Measurements from ENCODE around the gene SRSF11. TPM values are rescaled to one million over a fixed set of nuclear protein-coding genes. Genes with fewer than 3 reads are reported as not detected.

SRSF11 gene
- total RNA-seq, 1 donor from 2014 or later: 73.2 TPM

DNA sequence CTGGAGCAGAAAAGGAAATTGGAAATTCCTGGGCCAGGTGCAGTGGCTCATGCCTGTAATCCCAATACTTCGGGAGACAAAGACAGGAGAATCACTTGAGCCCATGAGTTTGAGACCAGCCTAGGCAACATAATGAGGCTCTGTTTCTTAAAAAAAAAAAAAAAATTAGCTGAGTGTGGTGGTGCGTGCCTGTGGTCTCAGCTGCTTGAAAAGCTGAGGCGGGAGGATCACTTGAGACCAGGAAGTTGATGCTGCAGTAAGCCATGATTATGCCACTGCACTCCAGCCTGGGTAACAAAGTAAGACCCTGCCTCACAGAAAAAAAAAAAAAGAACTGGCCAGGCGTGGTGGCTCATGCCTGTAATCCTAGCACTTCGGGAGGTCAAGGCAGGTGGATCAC, 56.7 kb downstream of the SRSF11 start:
- DNase-seq (ENCODE audit: low read depth): no peak
- H3K4me3 ChIP-seq (ENCODE audit: low read depth, low read length): no peak overlapping the region
- TF ChIP-seq, protein P1, sequence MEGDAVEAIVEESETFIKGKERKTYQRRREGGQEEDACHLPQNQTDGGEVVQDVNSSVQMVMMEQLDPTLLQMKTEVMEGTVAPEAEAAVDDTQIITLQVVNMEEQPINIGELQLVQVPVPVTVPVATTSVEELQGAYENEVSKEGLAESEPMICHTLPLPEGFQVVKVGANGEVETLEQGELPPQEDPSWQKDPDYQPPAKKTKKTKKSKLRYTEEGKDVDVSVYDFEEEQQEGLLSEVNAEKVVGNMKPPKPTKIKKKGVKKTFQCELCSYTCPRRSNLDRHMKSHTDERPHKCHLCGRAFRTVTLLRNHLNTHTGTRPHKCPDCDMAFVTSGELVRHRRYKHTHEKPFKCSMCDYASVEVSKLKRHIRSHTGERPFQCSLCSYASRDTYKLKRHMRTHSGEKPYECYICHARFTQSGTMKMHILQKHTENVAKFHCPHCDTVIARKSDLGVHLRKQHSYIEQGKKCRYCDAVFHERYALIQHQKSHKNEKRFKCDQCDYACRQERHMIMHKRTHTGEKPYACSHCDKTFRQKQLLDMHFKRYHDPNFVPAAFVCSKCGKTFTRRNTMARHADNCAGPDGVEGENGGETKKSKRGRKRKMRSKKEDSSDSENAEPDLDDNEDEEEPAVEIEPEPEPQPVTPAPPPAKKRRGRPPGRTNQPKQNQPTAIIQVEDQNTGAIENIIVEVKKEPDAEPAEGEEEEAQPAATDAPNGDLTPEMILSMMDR (conservative IDR thresholded peaks at IDR 0.05; ENCODE audit: low read depth, low read length): no peak

DNA sequence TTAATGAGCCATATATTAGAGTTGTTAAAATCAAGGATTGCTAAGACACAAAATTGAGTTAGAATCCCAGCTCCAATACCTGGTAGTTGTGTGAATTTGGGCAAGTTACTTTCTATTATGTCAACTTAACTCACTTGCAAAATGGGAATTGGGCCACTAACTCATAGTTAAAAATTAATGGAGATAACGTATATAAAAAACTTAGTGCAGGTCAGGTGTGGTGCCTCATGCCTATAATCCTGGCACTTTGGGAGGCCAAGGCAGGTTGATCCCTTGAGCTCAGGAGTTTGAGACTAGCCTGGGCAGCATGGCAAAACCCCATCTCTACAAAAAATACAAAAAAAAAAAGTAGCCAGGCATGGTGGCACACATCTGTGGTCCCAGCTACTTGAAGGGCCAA, 57.5 kb downstream of the SRSF11 start:
- no peak overlapping the region for H3K4me3 ChIP-seq (ENCODE audit: low read depth, low read length)
- TF ChIP-seq, protein P1 (conservative IDR thresholded peaks at IDR 0.05; ENCODE audit: low read depth, low read length): no peak
- DNase-seq (ENCODE audit: low read depth): no peak

DNA sequence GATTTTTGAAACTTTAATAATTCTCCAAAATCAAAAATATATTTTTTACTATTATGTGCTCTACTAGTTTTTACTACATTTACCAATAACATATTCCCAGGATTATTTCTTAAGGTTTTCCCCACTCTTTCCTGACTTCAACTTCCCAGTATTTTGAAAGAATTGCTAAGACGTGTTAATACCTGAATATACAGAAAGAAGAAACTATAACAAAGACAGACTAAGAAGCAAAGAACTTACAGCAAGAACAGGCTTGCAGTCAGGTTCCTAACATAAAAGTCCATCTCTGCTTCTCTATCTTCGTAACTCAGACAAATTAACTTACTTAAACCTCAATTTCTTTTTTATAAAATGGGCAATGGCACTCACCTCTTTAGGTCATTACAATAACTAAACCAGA, 63.2 kb downstream of the SRSF11 start:
- TF ChIP-seq, protein P1 (conservative IDR thresholded peaks at IDR 0.05; ENCODE audit: low read depth, low read length): no peak
- no peak for DNase-seq (ENCODE audit: low read depth)
- no peak overlapping the region for H3K4me3 ChIP-seq (ENCODE audit: low read depth, low read length)

DNA sequence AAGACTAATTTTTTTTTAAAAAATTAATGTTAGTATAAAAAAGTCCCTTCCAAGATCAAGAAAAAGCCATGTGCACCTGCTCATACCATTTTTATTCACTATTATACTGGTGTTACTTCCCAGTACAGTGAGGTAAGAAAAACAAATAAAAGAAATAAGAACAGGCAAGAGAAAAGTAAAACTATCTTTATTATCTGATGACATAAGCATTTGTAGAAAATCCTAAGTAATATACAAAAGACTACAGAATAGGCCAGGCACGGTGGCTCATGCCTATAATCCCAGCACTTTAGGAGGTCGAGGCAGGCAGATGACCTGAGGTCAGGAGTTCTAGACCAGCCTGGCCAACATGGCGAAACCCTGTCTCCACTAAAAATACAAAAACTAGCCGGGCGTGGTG, 65.3 kb downstream of the SRSF11 start:
- TF ChIP-seq, protein P1 (conservative IDR thresholded peaks at IDR 0.05; ENCODE audit: low read depth, low read length): no peak
- no peak for DNase-seq (ENCODE audit: low read depth)

DNA sequence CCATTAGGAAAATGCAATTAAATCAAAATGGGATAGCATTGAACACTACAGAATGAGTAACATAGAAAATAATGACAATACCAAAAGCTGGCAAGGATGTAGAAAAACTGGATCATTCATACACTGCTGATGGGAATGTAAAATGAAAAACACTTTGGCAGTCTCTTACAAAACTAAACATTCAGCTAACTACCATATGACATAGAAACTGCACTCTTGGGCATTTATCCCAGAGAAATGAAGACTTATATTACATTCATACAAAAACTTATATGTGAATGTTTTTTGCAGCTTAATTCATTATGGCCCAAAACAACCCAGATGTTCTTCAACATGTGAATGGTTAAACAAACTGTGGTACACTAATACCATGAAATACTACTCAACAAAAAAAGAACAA, 67.0 kb downstream of the SRSF11 start:
- TF ChIP-seq, protein P1 (conservative IDR thresholded peaks at IDR 0.05; ENCODE audit: low read depth, low read length): no peak
- H3K4me3 ChIP-seq (ENCODE audit: low read depth, low read length): no peak overlapping the region
- no peak for DNase-seq (ENCODE audit: low read depth)

More for the DNA sequence above, 65.3 kb downstream of the SRSF11 start:
- no peak overlapping the region for H3K4me3 ChIP-seq (ENCODE audit: low read depth, low read length)

DNA sequence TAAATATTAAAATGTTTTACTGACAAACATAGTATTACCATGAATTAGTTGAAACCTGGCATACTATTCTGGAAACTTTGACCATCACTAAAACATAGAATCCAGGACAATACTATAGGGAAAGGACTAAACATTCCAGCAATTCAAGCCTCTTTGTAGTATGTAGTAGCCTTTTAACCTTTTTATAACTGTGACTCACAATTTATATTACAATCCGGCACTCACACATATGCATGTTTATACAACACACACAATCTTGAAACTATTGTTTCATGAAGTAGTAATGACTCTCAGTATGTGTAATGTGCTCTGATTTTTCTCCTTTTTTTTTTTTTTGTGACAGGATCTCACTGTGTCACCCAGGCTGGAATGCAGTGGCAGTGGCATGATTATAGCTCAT, 69.0 kb downstream of the SRSF11 start:
- TF ChIP-seq, protein P1 (conservative IDR thresholded peaks at IDR 0.05; ENCODE audit: low read depth, low read length): no peak
- no peak overlapping the region for H3K4me3 ChIP-seq (ENCODE audit: low read depth, low read length)
- no peak for DNase-seq (ENCODE audit: low read depth)

DNA sequence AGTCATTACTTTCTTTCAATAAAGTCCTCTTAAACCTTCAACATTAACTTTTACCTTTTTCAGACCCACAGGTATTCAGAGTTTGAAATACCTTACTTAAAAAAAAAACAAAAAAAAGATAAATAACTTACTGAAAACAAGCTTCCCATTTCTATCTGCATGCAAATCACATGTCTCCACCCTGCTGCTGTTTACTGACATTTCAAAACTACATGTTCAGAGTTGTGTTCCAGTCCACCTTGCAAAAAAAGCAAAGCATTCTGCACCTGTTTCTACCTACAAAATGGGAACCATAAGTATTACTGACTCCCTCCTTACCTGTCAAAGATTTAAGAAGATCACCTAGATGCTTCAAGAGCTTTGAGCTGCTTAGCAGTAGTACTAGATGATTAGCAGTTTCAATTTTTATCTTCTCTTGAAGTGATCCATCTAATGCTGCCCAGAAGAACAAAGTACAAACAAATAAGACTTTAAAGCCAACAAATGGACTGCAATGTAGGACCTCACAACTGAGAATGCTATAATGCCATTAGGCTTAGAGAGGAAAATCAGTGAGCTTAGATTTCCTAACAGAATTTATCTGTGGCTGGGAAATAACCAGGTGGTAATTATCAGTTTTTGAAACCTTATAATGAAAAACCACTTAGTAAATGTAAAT, 72.1 kb downstream of the SRSF11 start:
- no peak for DNase-seq (ENCODE audit: low read depth)
- TF ChIP-seq, protein P1 (conservative IDR thresholded peaks at IDR 0.05; ENCODE audit: low read depth, low read length): no peak
- no peak overlapping the region for H3K4me3 ChIP-seq (ENCODE audit: low read depth, low read length)

All from epithelial cell of proximal tubule (primary cell).